ENCODE results near the gene GIMD1.
A peak's percentile ranks its signal among the peaks of the same experiment; 100 is the strongest.
"Not testable (repeated sequence)": the region's sequence is repeated elsewhere in the genome, so short reads cannot be mapped to it uniquely, and the experiment has no call there.

Gene GIMD1

DNA sequence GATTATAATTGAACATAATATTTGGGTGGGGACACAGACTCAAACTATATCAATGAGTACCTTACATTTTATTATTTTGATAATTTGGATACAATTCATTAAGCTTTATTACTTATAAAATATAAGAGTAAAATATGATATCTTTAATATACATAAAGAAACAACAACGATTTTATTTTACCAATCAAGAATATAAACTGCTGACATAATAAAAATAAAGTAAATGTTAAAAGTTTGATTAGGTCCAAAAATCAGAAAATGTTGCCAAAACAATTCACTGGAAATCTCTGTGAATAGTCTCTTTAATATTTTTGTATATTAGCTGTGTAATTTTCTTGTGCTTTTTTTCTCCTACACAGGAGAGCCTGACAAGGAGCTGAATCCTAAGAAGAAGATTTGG, 21.4 kb downstream of the GIMD1 start:
- no peak for DNase-seq

DNA sequence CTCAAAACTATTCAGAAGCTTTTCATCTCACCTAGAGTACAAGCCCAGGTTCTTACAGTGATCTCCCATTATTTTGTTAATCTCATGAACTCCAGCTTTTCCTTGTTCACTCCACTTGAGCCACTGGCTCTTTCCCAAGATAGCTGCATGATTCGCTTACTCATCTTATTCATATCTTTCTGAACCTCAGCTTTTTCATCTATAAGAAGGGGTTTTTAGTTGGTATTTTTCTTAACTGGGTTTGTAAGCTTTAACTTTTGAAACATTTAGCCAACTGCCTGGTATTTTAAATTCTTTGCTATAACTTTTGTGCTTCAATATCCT, 24.0 kb downstream of the GIMD1 start:
- DNase-seq, result no peak

DNA sequence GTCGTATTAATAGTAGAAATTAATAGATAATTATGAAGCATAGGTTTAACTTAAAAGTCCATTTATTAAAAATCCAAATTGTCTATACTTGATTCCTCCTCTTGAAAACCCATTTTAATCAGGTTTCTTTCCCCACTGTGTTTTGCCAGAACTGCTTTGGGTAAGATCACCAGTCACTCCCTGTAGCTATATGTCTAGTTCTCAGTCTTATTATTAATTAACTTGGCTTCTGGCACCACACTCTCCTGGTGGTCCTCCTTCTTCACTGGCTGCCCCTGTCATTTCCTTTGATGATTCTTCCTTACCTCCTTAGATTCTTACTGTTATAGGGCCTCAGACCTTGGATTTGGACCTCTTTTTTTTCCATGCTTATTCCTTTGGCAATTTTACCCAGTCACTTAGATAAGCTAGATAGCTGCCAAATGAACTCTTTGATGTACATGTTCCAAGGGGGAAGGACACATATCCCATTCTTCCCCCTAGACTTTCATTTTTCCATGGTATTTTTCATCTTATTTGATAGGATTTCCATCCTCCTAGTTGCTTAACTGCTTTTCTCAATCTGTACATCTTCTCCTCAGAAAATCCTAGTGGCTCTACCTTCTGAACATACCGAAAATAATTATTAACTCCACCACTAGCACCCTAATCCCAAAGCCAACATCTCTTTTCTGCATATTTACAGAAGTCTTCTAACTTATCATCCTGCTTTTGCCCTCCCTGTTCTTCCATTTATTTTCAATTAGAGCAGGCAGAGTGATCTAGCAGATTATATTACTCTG, 24.5 kb downstream of the GIMD1 start:
- DNase-seq, result no peak

DNA sequence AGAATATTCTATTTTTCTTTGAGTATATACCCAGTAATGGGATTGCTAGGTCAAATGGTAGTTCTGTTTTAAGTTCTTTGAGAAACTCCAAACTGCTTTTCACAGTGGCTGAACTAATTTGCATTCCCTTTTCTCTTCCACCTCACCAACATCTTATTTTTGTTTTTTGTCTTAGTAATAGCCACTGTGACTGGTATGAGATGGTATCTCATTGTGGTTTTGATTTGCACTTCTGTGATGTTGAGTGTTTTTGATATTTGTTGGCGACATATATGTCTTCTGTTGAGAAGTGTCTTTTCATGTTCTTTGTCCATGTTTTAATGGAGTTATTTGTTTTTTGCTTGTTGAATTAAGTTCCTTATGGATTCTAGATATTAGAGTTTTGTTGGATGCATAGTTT, 27.8 kb downstream of the GIMD1 start:
- DNase-seq, result no peak

DNA sequence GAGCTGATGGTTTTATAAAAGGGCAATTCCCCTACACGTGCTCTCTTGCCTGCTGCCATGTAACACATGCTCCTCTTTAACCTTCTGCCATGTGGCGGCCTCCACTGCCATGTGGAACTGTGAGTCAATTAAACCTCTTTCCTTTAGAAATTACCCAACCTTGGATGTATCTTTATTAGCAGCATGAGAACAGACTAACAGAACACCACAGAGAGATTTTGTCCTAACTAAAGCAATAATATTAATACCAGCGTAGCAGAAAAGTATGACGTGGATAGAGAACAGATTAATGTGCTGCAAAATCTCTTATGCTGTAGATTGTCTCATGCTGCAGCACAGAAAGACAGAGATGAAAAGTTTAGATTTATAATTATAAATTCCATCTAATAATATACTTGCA, 29.1 kb downstream of the GIMD1 start:
- no peak for DNase-seq

DNA sequence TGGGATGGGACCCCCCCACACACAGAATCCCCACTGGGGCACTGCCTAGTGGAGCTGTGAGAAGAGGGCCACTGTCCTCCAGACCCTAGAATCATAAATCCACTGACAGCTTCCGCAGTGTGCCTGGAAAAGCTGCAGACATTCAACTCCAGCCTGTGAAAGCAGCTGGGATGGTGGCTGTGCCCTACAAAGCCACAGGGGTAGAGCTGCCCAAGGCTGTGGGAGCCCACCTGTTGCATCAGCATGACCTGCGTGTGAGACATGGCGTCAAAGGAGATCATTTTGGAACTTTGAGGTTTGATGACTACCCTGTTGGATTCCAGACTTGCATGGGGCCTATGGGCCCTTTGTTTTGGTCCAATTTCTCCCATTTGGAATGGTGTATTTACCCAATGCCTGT, 29.9 kb downstream of the GIMD1 start:
- DNase-seq, result no peak

DNA sequence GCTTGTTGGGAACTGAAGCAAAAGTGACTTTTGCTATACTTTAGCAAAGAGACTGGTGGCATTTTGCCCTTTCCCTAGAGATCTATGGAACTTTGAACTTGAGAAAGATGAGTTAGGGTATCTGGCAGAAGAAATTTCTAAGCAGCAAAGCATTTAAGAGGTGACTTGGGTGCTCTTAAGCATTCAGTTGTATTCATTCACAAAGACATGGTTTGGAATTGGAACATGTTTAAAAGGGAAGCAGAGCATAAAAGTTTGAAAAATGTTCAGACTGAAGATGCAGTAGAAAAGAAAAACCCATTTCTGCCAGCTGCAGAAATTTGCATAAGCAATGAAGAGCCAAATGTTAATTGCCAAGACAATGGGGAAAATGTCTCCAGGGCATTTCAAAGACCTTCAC, 30.7 kb downstream of the GIMD1 start:
- DNase-seq, result no peak

DNA sequence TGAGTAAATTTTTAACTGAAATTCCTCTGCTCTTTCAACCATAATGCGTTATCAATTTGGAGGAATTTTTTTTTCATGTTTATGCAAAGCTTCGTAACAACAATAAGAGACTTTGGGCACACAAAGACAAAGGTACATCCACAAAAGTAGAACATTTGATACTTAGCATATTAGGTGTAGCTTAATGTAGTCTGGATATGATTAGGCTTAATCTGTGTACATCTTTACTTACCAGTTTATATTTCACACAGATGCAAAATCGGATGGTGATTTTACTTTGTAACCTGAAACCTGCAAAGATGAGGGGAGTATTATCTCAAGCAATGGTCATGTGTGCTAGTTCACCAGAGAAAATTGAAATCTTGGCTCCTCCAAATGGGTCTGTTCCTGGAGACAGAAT, 32.0 kb downstream of the GIMD1 start:
- DNase-seq, result no peak

DNA sequence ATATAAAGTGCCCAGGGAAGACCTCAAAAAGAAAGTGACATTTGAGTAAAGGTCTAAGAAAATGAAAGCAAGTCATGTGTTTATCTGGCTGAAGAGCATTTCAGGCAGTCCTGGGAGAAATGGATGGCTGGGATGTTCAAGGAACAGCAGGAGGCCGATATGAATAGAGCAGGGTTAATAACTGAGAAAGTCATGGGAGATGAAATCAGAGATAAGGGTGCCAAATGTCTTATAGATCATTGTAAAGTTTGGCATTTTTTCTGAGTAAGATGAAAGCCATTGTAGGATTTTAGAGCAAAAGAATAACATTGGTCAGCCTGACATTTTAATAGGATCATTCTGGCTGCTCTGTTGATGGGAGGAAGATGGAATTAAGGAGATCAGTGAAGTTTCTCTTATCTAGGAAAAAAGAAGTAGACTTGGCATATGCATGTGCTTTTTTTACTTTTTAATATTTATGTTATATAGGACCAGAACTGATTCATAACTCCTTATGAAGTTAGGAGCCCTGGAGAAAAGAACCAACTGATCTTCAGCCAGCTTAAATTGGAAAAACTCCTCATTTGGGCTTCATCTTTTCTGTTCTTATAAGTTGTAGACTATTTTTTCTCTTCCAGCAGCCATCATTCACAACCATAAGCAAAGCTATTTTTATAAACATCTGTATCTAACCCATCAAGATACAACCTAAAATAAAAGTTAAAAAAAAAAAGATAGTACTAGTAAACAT, 33.7 kb downstream of the GIMD1 start:
- no peak for DNase-seq

DNA sequence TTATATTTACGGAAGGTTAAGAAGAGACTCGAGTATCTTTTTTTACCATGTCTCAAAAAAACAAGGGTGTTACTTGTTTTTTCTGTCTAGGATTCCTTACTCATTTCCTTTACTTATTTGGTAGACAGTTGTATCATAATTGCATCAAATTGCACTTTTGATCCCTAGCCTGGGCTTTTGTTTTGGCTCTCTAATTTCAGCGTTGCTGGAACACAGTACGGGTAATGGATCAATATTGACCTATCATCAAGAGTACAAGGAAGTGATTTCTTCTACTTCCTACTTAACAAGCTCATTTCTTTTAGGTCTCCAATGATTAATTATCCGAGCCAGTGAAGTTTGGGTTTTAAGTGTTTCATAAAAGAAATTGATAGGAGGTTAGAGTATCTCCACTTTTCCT, 35.4 kb downstream of the GIMD1 start:
- no peak for DNase-seq

DNA sequence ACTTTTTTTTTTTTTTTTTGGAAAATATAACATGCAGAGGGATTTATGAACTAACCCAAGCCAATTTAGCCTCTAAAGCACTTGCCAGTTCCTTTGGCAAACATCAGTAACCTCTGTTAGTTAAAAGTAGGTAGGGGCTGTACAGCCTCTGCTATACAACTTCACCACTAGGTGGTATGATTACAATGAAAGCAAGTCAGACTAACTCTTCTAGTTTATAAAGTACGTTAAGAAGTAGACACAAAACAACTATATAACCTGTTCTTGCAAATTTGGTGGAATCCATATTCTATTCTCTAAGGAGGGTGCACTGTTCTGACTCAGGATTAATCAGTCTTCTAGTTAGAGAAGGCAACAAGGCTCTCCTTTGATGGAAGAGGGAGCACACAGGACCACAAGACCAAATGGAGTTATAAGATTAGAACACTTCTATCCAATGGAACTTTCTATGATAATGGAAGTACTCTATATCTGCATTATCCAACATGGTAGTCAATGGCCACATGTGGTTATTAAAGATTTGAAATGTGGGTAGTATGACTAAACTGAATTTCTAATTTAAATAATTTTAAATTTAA, 39.4 kb downstream of the GIMD1 start:
- no peak for DNase-seq

DNA sequence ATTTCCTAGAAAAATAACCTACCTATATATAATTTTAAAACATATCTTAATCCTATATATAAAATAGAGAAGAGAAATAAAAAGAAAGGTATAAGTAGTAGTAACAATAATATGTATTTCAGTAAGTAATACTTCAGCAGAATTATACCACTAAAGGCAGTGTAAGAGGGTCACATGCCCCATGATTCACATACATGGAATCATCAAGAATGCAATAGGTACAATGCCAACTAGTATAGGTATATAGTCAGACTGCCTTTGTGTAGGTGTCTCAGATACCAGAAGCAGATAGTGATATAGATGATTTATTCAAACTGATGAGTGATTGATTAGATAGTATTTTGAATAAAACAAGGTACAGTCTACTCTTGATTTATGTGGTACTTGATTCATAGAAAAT, 42.8 kb downstream of the GIMD1 start:
- DNase-seq, result no peak

DNA sequence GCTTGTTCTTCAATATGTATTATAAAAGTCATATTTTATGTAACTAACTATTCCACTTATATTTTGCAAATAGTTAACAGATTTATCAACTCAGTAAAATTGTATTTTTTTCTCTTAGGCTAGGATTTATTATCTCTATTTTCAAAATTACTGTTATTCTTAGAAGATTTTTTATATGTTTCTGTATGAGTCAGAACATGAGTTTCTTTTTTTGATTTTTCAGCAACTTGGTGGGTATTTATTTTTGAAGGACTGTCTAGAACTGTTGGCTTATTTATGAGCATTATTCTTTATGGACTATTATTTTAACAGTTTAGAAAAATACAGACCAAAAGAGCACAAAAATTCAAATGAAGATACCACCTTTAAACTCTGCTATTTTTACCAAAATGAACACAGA, 45.5 kb downstream of the GIMD1 start:
- DNase-seq, result no peak

DNA sequence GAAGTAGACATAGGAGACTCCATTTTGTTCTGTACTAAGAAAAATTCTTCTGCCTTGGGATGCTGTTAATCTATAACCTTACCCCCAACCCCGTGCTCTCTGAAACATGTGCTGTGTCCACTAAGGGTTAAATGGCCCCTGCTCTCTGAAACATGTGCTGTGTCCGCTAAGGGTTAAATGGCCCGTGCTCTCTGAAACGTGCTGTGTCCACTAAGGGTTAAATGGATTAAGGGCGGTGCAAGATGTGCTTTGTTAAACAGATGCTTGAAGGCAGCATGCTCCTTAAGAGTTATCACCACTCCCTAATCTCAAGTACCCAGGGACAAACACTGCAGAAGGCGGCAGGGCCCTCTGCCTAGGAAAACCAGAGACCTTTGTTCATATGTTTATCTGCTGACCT, 46.8 kb downstream of the GIMD1 start:
- not testable (repeated sequence) for DNase-seq

DNA sequence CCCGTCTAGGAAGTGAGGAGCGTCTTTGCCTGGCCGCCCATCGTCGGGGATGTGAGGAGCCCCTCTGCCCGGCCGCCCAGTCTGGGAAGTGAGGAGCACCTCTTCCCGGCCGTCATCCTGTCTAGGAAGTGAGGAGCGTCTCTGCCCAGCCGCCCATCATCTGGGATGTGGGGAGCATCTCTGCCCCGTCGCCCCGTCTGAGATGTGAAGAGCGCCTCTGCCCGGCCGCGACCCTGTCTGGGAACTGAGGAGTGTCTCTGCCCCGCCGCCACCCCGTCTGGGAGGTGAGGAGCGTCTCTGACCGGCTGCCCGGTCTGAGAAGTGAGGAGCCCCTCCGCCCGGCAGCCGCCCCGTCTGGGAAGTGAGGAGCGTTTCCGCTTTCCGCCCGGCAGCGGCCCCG, 47.4 kb downstream of the GIMD1 start:
- not testable (repeated sequence) for DNase-seq

DNA sequence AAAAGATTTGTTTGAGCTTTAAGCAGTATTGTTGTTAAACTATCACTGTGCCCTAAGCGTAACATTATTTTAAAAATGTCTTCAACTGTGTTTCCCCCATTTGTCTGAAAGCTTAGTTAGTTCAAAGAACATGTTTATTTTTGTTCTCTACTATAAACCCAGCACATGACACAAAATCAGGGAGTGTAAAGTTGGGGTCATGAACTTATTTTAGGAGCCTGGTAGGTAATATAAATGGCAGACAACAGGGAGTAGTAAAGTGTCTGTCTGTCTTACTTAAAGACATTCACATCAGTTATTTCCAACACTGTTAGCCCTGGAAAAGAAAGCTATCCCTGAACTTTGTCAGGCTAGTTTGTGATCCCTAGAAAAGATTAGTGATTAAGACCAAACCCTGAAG, 48.3 kb downstream of the GIMD1 start:
- DNase-seq, result no peak

DNA sequence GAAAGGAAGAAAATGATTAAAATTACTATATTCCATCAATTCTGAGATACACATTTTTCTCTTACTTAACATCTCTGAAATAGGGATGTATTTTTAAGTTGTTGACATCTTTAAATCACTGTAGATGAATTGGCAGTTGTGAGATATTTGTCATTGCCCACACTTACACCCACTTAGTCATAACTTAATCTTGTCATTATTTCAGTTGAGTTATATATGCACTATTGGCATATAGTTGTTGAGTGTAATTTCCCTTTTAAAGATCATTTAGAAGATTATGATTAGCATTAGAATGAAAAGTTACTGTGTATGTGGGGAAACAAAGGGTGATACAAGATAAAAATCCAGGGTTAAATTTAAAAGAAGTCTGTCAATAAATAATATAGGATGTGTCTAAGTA, 50.1 kb downstream of the GIMD1 start:
- no peak for DNase-seq

DNA sequence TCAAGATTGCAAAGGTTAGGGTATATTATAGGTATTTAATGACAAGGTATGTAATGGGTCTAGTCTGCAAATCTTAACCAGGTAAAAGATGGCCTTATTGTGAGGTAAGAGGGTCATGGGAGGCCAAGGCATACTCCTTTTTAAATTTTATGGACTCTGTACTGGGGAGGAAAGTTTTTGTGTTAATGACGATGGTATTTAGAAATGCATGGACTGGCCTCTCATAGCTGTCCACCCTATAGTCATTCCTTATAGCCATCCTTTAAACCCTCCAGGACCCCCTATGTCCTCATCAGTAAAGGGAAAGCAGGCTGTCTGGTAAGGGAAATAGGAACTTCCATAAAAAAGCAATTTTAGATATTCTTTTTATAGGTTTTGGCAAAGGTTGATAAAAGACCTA, 50.8 kb downstream of the GIMD1 start:
- no peak for DNase-seq

DNA sequence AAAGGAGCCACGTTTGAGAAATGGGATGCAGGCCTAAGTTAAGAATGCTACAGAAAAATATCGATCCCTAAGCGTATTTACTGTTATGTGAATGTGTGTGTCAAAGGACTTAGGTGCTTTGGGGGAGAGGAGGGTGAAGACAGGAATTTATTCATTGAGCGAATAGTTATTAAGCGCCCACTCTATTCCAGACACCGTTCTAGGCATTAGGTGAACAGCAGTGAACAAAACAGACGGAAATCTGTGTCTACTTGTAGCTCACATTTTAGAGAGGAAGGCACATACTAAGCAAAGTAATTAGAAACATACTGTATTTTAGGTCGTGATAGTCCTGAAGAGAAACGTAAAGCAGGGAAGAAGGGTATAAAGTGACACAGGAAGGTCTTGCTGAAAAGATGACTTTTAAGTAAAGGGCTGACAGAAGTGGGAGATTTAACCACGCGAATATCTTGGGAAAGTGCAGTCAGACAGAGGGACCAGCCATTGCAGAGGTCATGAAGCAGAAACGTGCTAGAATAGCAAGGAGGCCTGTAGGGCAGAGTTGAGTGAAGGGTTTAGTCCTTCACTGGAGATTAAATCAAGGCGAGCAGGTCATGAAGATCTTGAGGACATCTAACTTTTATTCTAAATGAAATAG, 51.7 kb downstream of the GIMD1 start:
- DNase-seq, result no peak

DNA sequence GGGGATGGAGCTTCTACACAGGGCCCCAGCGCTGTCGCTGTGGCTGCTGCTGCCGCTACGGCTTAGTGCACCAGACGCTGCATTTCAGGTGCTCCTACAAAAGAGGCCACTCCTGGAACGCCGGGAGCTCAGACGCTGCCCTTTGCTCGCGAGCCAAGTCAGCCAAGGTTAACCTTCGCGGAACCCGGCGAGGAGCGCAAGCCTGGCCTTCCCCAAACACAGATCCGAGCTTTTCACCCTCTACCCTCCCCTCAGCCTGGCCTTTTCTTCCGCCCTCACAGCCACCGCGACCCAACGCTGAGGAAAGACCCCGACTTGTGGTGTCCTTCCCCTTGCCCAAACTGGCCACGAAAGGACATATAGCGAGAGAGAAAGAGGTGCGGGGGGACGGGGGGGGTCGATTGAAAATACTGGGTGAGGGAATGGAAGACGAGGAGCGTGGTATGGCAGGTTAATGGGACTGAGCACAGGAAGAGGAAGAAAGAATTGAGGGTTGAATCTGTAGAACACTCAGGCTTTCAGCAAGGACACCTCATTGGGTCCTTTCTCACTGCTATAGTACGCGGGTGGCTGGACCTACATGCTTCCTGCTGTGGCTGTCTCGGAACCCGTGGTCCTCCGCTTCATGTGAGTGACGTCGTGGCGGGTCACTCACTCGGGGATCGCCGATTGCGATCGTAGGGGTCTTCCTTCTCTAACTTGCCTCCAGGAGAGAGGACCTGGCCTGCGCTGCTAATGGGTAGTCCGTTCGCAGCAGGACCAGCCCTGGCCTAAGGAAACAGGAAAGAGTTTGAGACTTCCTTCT, 52.4 kb downstream of the GIMD1 start, which contains the start of the genes AIMP1 and TBCK:
Gene AIMP1, plus strand, starts transcription at position 583 of the 805 bp plus-strand sequence. CDS start 8,460 bp downstream, outside the sequence.
Gene TBCK, minus strand, starts transcription at position 242 of the 805 bp plus-strand sequence. CDS start 7,249 bp downstream, outside the sequence.
- peak; percentile 80 for DNase-seq

DNA sequence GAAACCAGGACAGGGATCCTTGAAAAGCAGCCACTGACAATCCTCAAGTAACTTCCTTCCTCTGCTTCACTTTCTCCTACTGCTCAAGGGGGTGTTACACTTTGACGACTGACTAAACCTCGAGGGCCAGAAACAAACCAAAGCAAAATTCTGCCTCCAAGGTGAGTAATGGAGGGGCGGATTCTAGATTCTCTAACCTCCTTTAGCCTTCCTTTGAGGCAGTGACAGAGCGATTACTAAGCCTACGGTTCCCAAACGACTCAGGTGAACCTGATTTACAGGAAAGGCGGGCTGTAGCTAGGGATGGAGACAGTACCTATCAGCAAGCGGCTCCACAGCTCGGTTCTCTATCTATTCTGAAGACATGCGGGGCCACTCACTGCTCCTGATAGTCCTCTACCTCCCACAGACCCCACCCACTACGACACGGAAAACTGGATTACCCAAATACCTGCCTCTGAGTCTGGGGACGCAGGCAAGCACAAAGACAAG, 53.1 kb downstream of the GIMD1 start:
- DNase-seq, result no peak

DNA sequence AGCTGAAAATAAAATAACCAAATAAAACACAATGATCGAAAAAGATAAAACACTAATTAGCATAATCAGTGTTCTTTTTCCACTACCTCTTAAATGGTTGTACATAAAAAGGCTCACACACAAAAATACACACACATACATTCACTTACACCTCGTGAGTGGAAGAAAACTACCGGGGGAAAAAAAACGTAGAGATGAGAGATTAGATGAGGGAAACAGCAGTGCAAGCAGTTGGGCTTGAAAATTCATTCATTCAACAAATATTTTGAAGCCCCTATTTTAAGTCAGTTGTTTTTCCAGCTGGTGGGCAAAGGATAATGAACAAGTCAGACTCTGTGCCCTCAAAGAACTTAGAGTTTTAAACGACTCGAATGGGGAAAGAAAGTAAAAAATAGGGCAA, 53.6 kb downstream of the GIMD1 start:
- DNase-seq, result no peak
